ENCODE measurements around the gene MATCAP1. TPM values are rescaled to one million over a fixed set of nuclear protein-coding genes. Genes with fewer than 3 reads are reported as not detected.
A peak's percentile ranks its signal among the peaks of the same experiment; 100 is the strongest.

MATCAP1 gene
- total RNA-seq, 1 experiment from 2014 or later, result 40.8 TPM

DNA sequence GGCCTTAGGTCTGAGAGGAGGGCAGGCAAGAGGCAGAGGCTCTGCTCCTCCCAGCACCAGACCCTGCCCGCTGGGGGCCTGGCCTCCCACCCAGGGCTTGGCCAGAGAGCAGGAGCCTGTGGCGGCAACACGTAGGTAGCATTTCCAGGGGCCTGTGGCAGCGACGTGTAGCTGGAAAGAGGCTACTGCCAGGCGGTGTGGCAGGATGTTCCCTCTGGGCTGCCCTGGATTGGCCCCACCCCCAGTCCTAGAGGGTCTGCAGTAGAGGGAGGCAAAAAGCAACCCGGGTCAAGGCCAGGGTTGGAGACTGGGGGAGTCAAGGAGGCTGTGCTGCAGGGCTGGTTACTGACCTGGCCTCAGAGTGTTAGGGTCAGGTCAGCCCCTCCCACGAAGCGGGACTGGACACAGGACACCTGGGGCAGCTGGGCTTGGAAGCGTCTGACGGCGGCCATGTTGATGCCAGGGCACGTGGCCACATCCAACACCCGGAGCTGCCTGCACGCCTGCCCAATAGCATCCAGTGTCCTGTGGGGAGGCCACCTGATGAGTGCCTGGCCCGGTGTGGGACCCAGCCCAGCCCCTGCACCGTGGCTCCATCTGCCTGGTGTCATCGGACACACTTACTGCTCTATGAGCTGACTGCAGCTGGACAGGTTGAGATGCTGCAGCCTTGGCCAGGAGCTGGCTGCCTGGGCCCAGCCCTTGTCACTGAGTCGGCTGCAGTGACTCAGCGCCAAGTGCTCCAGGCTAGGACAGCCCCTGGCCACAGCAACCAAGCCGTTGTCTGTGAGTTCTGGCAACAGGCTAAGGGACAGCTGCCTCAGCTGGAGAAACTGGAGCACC is 23.7 kb upstream of the MATCAP1 start:
- ChIA-PET POLR2A (interaction anchor here (0.6 to 1.7 kb wide), 3 partner anchors 9 to 19 kb away, joined by 3 to 8 read pairs (median 7); partner anchors contain the start of genes ELMO3 and TMEM208), CTCF (interaction anchor here (1.7 to 9.1 kb wide), 2 partner anchors 9 to 247 kb away, joined by 4 to 65 read pairs; partner anchors contain the start of genes CES3 and ELMO3)
- Mint-ChIP-seq H3K27ac (no peak overlapping the region), H3K4me1 (no peaks in the 10 kb centered on the region), H3K4me3 (no peak overlapping the region), H3K9me3 (no peaks in the 10 kb centered on the region), H3K27me3 (ENCODE audit: low read depth) (peaks cover 5% of the 10 kb centered on the region), H3K36me3 (no peaks in the 10 kb centered on the region)
- TF ChIP-seq NFYB (CRISPR knock-in tag; conservative IDR thresholded peaks at IDR 0.05; ENCODE audit: low read depth) (no peak), ZNF416 (CRISPR knock-in tag; IDR thresholded peaks at IDR 0.05) (no peak), KAT7 (CRISPR knock-in tag; IDR thresholded peaks at IDR 0.05; ENCODE audit: borderline replicate concordance) (no peak), ZNF138 (CRISPR knock-in tag; conservative IDR thresholded peaks at IDR 0.05) (no peak), MYBL2 (CRISPR knock-in tag; IDR thresholded peaks at IDR 0.05) (no peak), ZNF121 (CRISPR knock-in tag; IDR thresholded peaks at IDR 0.05) (0 out of 2 replicates have a peak, but pooled peaks have one; percentile 13)
- TF ChIP-seq, protein P1, sequence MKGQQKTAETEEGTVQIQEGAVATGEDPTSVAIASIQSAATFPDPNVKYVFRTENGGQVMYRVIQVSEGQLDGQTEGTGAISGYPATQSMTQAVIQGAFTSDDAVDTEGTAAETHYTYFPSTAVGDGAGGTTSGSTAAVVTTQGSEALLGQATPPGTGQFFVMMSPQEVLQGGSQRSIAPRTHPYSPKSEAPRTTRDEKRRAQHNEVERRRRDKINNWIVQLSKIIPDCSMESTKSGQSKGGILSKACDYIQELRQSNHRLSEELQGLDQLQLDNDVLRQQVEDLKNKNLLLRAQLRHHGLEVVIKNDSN (CRISPR knock-in tag; IDR thresholded peaks at IDR 0.05), result no peak
- no peak for DNase-seq (ENCODE audit: low spot score)
- ATAC-seq, result peak; percentile 28

DNA sequence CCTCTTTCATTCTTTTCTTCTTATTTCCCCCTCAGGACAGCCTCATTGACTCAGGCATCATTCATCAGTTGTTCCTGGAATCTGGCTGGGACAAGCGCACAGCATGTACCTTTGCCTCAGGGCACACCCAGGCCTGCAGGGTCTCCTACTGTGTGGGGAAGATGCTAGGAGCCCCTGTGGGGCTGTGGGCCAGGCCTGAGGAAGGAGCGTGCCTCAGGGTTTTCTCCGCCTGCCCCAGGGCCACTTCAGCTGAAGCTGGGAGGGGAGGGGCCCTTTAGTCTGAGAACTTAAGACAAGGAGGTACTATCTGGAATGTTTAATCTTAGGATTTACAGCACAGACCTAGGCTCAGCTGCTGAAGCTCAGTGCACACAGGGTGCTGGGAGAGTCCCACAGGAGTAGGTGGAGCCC is 23.1 kb upstream of the MATCAP1 start:
- no peaks in the 10 kb centered on the region for H3K36me3 Mint-ChIP-seq
- ChIA-PET CTCF (interaction anchor here (1.0 to 9.1 kb wide), 3 partner anchors 8 to 246 kb away, joined by 3 to 65 read pairs (median 4); partner anchors contain the start of genes CES3, ELMO3 and FHOD1), POLR2A (interaction anchor here (0.7 kb wide), 1 partner anchor 8 kb away, joined by 3 read pairs; the partner anchor contains the start of gene ELMO3)
- DNase-seq (ENCODE audit: low spot score), result no peak
- H3K4me1 Mint-ChIP-seq, result no peaks in the 10 kb centered on the region
- H3K27ac Mint-ChIP-seq, result no peak overlapping the region
- H3K9me3 Mint-ChIP-seq, result no peaks in the 10 kb centered on the region
- ATAC-seq, result no peak
- no peak overlapping the region for H3K4me3 Mint-ChIP-seq
- peaks cover 4% of the 10 kb centered on the region for H3K27me3 Mint-ChIP-seq (ENCODE audit: low read depth)
- TF ChIP-seq ZSCAN18 (CRISPR knock-in tag; IDR thresholded peaks at IDR 0.05) (no peak), RELA (CRISPR knock-in tag; IDR thresholded peaks at IDR 0.05; ENCODE audit: borderline replicate concordance) (no peak), KAT7 (CRISPR knock-in tag; IDR thresholded peaks at IDR 0.05; ENCODE audit: borderline replicate concordance) (no peak), CREM (CRISPR knock-in tag; IDR thresholded peaks at IDR 0.05) (no peak), PREB (CRISPR knock-in tag; IDR thresholded peaks at IDR 0.05; ENCODE audit: borderline replicate concordance) (no peak), FOXK1 (CRISPR knock-in tag; IDR thresholded peaks at IDR 0.05) (no peak), CREB1 (CRISPR knock-in tag; IDR thresholded peaks at IDR 0.05) (no peak), TCF7 (CRISPR knock-in tag; IDR thresholded peaks at IDR 0.05; ENCODE audit: low read depth) (no peak), ZNF396 (CRISPR knock-in tag; IDR thresholded peaks at IDR 0.05; ENCODE audit: borderline replicate concordance) (no peak), AR (CRISPR knock-in tag; IDR thresholded peaks at IDR 0.05) (no peak), ZBTB21 (CRISPR knock-in tag; IDR thresholded peaks at IDR 0.05; ENCODE audit: borderline replicate concordance) (no peak)
- TF ChIP-seq, protein P2, sequence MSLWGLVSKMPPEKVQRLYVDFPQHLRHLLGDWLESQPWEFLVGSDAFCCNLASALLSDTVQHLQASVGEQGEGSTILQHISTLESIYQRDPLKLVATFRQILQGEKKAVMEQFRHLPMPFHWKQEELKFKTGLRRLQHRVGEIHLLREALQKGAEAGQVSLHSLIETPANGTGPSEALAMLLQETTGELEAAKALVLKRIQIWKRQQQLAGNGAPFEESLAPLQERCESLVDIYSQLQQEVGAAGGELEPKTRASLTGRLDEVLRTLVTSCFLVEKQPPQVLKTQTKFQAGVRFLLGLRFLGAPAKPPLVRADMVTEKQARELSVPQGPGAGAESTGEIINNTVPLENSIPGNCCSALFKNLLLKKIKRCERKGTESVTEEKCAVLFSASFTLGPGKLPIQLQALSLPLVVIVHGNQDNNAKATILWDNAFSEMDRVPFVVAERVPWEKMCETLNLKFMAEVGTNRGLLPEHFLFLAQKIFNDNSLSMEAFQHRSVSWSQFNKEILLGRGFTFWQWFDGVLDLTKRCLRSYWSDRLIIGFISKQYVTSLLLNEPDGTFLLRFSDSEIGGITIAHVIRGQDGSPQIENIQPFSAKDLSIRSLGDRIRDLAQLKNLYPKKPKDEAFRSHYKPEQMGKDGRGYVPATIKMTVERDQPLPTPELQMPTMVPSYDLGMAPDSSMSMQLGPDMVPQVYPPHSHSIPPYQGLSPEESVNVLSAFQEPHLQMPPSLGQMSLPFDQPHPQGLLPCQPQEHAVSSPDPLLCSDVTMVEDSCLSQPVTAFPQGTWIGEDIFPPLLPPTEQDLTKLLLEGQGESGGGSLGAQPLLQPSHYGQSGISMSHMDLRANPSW (CRISPR knock-in tag; conservative IDR thresholded peaks at IDR 0.05; ENCODE audit: low read depth), result no peak
- TF ChIP-seq, protein P3, sequence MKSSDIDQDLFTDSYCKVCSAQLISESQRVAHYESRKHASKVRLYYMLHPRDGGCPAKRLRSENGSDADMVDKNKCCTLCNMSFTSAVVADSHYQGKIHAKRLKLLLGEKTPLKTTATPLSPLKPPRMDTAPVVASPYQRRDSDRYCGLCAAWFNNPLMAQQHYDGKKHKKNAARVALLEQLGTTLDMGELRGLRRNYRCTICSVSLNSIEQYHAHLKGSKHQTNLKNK (CRISPR knock-in tag; IDR thresholded peaks at IDR 0.05), result no peak
- TF ChIP-seq, protein P4, sequence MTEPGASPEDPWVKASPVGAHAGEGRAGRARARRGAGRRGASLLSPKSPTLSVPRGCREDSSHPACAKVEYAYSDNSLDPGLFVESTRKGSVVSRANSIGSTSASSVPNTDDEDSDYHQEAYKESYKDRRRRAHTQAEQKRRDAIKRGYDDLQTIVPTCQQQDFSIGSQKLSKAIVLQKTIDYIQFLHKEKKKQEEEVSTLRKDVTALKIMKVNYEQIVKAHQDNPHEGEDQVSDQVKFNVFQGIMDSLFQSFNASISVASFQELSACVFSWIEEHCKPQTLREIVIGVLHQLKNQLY (CRISPR knock-in tag; IDR thresholded peaks at IDR 0.05), result no peak
- TF ChIP-seq, protein P5, sequence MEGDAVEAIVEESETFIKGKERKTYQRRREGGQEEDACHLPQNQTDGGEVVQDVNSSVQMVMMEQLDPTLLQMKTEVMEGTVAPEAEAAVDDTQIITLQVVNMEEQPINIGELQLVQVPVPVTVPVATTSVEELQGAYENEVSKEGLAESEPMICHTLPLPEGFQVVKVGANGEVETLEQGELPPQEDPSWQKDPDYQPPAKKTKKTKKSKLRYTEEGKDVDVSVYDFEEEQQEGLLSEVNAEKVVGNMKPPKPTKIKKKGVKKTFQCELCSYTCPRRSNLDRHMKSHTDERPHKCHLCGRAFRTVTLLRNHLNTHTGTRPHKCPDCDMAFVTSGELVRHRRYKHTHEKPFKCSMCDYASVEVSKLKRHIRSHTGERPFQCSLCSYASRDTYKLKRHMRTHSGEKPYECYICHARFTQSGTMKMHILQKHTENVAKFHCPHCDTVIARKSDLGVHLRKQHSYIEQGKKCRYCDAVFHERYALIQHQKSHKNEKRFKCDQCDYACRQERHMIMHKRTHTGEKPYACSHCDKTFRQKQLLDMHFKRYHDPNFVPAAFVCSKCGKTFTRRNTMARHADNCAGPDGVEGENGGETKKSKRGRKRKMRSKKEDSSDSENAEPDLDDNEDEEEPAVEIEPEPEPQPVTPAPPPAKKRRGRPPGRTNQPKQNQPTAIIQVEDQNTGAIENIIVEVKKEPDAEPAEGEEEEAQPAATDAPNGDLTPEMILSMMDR (IDR thresholded peaks at IDR 0.05), result no peak

Measured in WTC11 (cell line).